ENCODE data around the gene PRMT2. TPM values are rescaled to one million over a fixed set of nuclear protein-coding genes. Genes with fewer than 3 reads are reported as not detected.

PRMT2 gene
- total and polyA plus RNA-seq, 2 experiments from 2014 or later, result 51.9 to 56.9 TPM

- Histone ChIP-seq H3K27ac (ENCODE audit: low read depth) (no peak overlapping the region), H3K4me3 (no peak overlapping the region), H2AFZ (no peak overlapping the region), H4K20me1 (replicated peaks; ENCODE audit: insufficient read depth) (peaks cover 14% of the 10 kb centered on the region), H3K27me3 (ENCODE audit: insufficient read depth) (no peaks in the 10 kb centered on the region), H3K79me2 (replicated peaks; ENCODE audit: insufficient read depth) (peaks cover 47% of the 10 kb centered on the region), H3F3A (replicated peaks; ENCODE audit: low read depth) (no peaks in the 10 kb centered on the region), H3K9me2 (ENCODE audit: insufficient read depth) (no peaks in the 10 kb centered on the region), H3K36me3 (ENCODE audit: insufficient read depth) (peaks cover 12% of the 10 kb centered on the region; the same call in 1 of the 2 replicates), H3K4me1 (ENCODE audit: insufficient read depth) (peaks cover 2% of the 10 kb centered on the region; the same call in 1 of the 2 replicates), H3K4me2 (no peak overlapping the region)
- ATAC-seq (no peak), DNase-seq (ENCODE audit: low spot score) (peak; percentile 33)
- Mint-ChIP-seq H3K27ac (no peak overlapping the region), H3K36me3 (ENCODE audit: low read depth) (peaks cover 40% of the 10 kb centered on the region), H3K9me3 (no peaks in the 10 kb centered on the region), H3K4me3 (no peak overlapping the region), H3K4me1 (peaks cover 6% of the 10 kb centered on the region; the same call in 2 of the 3 replicates), H3K27me3 (ENCODE audit: insufficient read depth, low read depth, poor library complexity) (peaks cover 6% of the 10 kb centered on the region)
- TF ChIP-seq POLR2AphosphoS5 (IDR thresholded peaks at IDR 0.05; ENCODE audit: low read depth) (no peak), CTCF (conservative IDR thresholded peaks at IDR 0.05; ENCODE audit: low read depth in 2 of 2) (peak in 1 of 2 experiments; percentile 48; a peak in 3 of 4 replicates)
Measured at GRCh38 chr21:46639489-46640386, 4.3 kb downstream of the PRMT2 start.

- Histone ChIP-seq H4K20me1 (replicated peaks; ENCODE audit: insufficient read depth) (peaks cover 19% of the 10 kb centered on the region), H3K9me2 (ENCODE audit: insufficient read depth) (0 out of 2 replicates have a peak, but pooled peaks cover 6% of the 10 kb centered on the region), H3F3A (replicated peaks; ENCODE audit: low read depth) (no peaks in the 10 kb centered on the region), H2AFZ (no peak overlapping the region), H3K4me2 (no peak overlapping the region), H3K36me3 (ENCODE audit: insufficient read depth) (peaks cover 23% of the 10 kb centered on the region), H3K27ac (ENCODE audit: low read depth) (no peak overlapping the region), H3K4me3 (no peak overlapping the region), H3K27me3 (ENCODE audit: insufficient read depth) (no peaks in the 10 kb centered on the region), H3K4me1 (ENCODE audit: insufficient read depth) (no peaks in the 10 kb centered on the region), H3K79me2 (replicated peaks; ENCODE audit: insufficient read depth) (peaks cover 40% of the 10 kb centered on the region)
- peaks cover 58% of the 10 kb centered on the region for H3K36me3 Mint-ChIP-seq (ENCODE audit: low read depth)
- H3K4me1 Mint-ChIP-seq, result no peaks in the 10 kb centered on the region
- H3K4me3 Mint-ChIP-seq, result no peak overlapping the region
- DNase-seq (ENCODE audit: low spot score) (no peak), ATAC-seq (no peak)
- H3K27me3 Mint-ChIP-seq (ENCODE audit: insufficient read depth, low read depth, poor library complexity), result no peaks in the 10 kb centered on the region
- H3K9me3 Mint-ChIP-seq, result no peaks in the 10 kb centered on the region
- no peak overlapping the region for H3K27ac Mint-ChIP-seq
- TF ChIP-seq CREB1 (CRISPR knock-in tag; IDR thresholded peaks at IDR 0.05; ENCODE audit: low read depth), result no peak
- TF ChIP-seq REST (IDR thresholded peaks at IDR 0.05; ENCODE audit: unreplicated experiment), result no peak
- TF ChIP-seq POLR2AphosphoS5 (IDR thresholded peaks at IDR 0.05; ENCODE audit: low read depth), result no peak
- no peak for TF ChIP-seq ZNF331 (CRISPR knock-in tag; IDR thresholded peaks at IDR 0.05; ENCODE audit: low read depth)
- no peak for TF ChIP-seq ZNF462 (CRISPR knock-in tag; IDR thresholded peaks at IDR 0.05)
- TF ChIP-seq JUNB (IDR thresholded peaks at IDR 0.05; ENCODE audit: unreplicated experiment), result no peak
Measured at GRCh38 chr21:46641656-46642055, 6.2 kb downstream of the PRMT2 start.

Measured in GM23338 (cell line).